DND-41 (cell line): ENCODE results near the gene PIK3CB.

Experiments
- CTCF ChIP-seq: IDR thresholded peaks from 2 replicates; pipeline ENCODE4 v1.5.1; 2012; ENCODE audit warnings: borderline replicate concordance, low read length, moderate library complexity, mild to moderate bottlenecking; ENCODE audit not compliant: poor library complexity, severe bottlenecking; ENCODE audit errors: extremely low read depth
- EZH2 ChIP-seq: IDR thresholded peaks from 3 replicates; pipeline ENCODE4 v1.6.1; 2012; ENCODE audit warnings: borderline replicate concordance, low read depth, mild to moderate bottlenecking, moderate library complexity, low read length, inconsistent platforms; ENCODE audit not compliant: severe bottlenecking

- TF ChIP-seq EZH2 (no peak), CTCF (no peak)
These were observed 63.1 kb downstream of the PIK3CB start for GRCh38 chr3:138771585-138771984.
